CD14-positive monocyte (primary cell): ENCODE data around the gene SH3BGRL2. TPM values are rescaled to one million over a fixed set of nuclear protein-coding genes. Genes with fewer than 3 reads are reported as not detected.

ENCODE experiments used
- DNase-seq, 3 donors: peaks; one replicate each; pipeline ENCODE4 v3.0.0-alpha.2; 2011 to 2022
- H2AFZ ChIP-seq: 2 replicates; pipeline ENCODE4 v1.6.0; 2012; ENCODE audit warnings: mild to moderate bottlenecking, low read depth, low read length, inconsistent platforms; ENCODE audit not compliant: insufficient read depth, poor library complexity, severe bottlenecking
- H3K27ac ChIP-seq, 2 donors: 1 replicate in 1 of 2; 2 replicates in 1 of 2; pipeline ENCODE4 v1.5.1; 2012 to 2013; ENCODE audit warnings: low read length in 2 of 2, control low read depth in 1 of 2, inconsistent platforms in 1 of 2, low read depth in 1 of 2, mild to moderate bottlenecking in 1 of 2
- H3K27me3 ChIP-seq, 2 donors: one replicate each; pipeline versions ENCODE4 v1.6.0 to v1.6.1; 2011 to 2013; ENCODE audit warnings: low read length in 2 of 2; ENCODE audit not compliant: control insufficient read depth in 2 of 2, insufficient read depth in 2 of 2
- H3K36me3 ChIP-seq, 2 donors: replicated peaks in 1 of 2; 1 replicate in 1 of 2; 2 replicates in 1 of 2; pipeline versions ENCODE4 v1.5.1 to v1.6.1; 2012 to 2013; ENCODE audit warnings: low read length in 2 of 2, control low read depth in 1 of 2, inconsistent platforms in 1 of 2, mild to moderate bottlenecking in 1 of 2; ENCODE audit not compliant: insufficient read depth in 2 of 2, control insufficient read depth in 1 of 2
- H3K4me1 ChIP-seq, 2 donors: 1 replicate in 1 of 2; 2 replicates in 1 of 2; pipeline versions ENCODE4 v1.5.1 to v1.6.1; 2012 to 2013; ENCODE audit warnings: low read length in 2 of 2, control low read depth in 1 of 2, inconsistent platforms in 1 of 2, mild to moderate bottlenecking in 1 of 2, moderate library complexity in 1 of 2; ENCODE audit not compliant: insufficient read depth in 2 of 2, control insufficient read depth in 1 of 2
- H3K4me2 ChIP-seq: replicated peaks from 2 replicates; pipeline ENCODE3; 2012; ENCODE audit warnings: low read length, moderate library complexity, mild to moderate bottlenecking; ENCODE audit not compliant: poor library complexity, severe bottlenecking; ENCODE audit errors: extremely low read depth
- H3K4me3 ChIP-seq, 3 experiments: fragments of 200-600 bp in 1 of 3; sonication (generic) in 1 of 3; replicated peaks in 1 of 3; 1 replicate in 2 of 3; 2 replicates in 1 of 3; pipeline ENCODE4 v1.5.1; 2011 to 2013; ENCODE audit warnings: low read length in 3 of 3, mild to moderate bottlenecking in 3 of 3, control low read depth in 2 of 3, low read depth in 2 of 3, inconsistent platforms in 1 of 3, moderate library complexity in 1 of 3
- H3K79me2 ChIP-seq: 2 replicates; pipeline ENCODE4 v1.6.0; 2012; ENCODE audit warnings: mild to moderate bottlenecking, control low read depth, inconsistent platforms, low read length, moderate library complexity; ENCODE audit not compliant: insufficient read depth
- H3K9ac ChIP-seq: 2 replicates; pipeline ENCODE4 v1.6.0; 2017; ENCODE audit warnings: low read length, mild to moderate bottlenecking; ENCODE audit not compliant: insufficient read depth, poor library complexity, severe bottlenecking
- H3K9me3 ChIP-seq, 2 donors: replicated peaks in 1 of 2; 1 replicate in 1 of 2; 2 replicates in 1 of 2; pipeline versions ENCODE4 v1.5.1 to v1.6.1; 2012 to 2013; ENCODE audit warnings: low read length in 2 of 2, control low read depth in 1 of 2; ENCODE audit not compliant: control insufficient read depth in 1 of 2, insufficient read depth in 1 of 2
- H4K20me1 ChIP-seq: 2 replicates; pipeline ENCODE4 v1.6.0; 2012; ENCODE audit warnings: mild to moderate bottlenecking, low read length, control low read depth, moderate library complexity; ENCODE audit not compliant: insufficient read depth
- H3K27ac Mint-ChIP-seq, 7 donors: one replicate each; pipeline ENCODE4 v1.8.0; 2020; ENCODE audit warnings: mild to moderate bottlenecking in 7 of 7, mixed read lengths in 7 of 7, moderate library complexity in 6 of 7, inconsistent platforms in 2 of 7
- H3K27me3 Mint-ChIP-seq, 3 donors: one replicate each; pipeline ENCODE4 v1.8.0; 2021 to 2022; ENCODE audit warnings: low read depth in 3 of 3, mild to moderate bottlenecking in 3 of 3, mixed read lengths in 3 of 3, moderate library complexity in 3 of 3, inconsistent platforms in 1 of 3
- H3K36me3 Mint-ChIP-seq, 2 donors: one replicate each; pipeline ENCODE4 v1.8.0; 2020; ENCODE audit warnings: mixed read lengths in 2 of 2, inconsistent platforms in 1 of 2, mild to moderate bottlenecking in 1 of 2
- H3K4me1 Mint-ChIP-seq: one replicate; pipeline ENCODE4 v1.8.0; 2020; ENCODE audit warnings: mild to moderate bottlenecking, mixed read lengths
- H3K4me3 Mint-ChIP-seq, 2 donors: one replicate each; pipeline ENCODE4 v1.8.0; 2020; ENCODE audit warnings: mild to moderate bottlenecking in 2 of 2, mixed read lengths in 2 of 2, moderate library complexity in 1 of 2
- H3K9me3 Mint-ChIP-seq, 7 donors: one replicate each; pipeline ENCODE4 v1.8.0; 2020 to 2022; ENCODE audit warnings: mixed read lengths in 7 of 7, mild to moderate bottlenecking in 6 of 7, moderate library complexity in 6 of 7, inconsistent platforms in 2 of 7
- CTCF ChIP-seq: fragments of 200-600 bp; IDR thresholded peaks from one replicate; pipeline ENCODE4 v1.8.0; 2022; ENCODE audit warnings: antibody characterized with exemption, mild to moderate bottlenecking
- WGBS: methylation state at CpG from one replicate; pipeline ENCODE4 v1.1.5; 2013; ENCODE audit warnings: missing lambda C conversion rate; ENCODE audit not compliant: insufficient coverage; 5-methylcytosine and 5-hydroxymethylcytosine counted together
- intact Hi-C, 2 donors: fragments of 100-400 bp; cut with micrococcal nuclease; formaldehyde crosslinking; loops; one replicate each; pipeline versions ENCODE4 v1.15.0 to v1.15.1; 2023
- polyA plus RNA-seq, 3 donors: library from polyadenylated mRNA; depleted of rRNA in 1 of 3; unstranded in 2 of 3; stranded (reverse) in 1 of 3; fragments of 300-500 nt in 2 of 3; fragments of >200 nt in 1 of 3; fragmentation: Illumina TruSeq in 2 of 3; gene quantifications; 1 replicate in 2 of 3; 2 replicates in 1 of 3; pipeline ENCODE4 v1.2.3, GENCODE V29; 2012 to 2021

The SH3BGRL2 gene
- polyA plus RNA-seq, 3 donors: 0.03 to 0.30 (median 0.28) TPM

- Histone ChIP-seq H3K27me3 (no peaks in the 10 kb centered on the region), H3K4me1 (no peaks in the 10 kb centered on the region), H3K9me3 (no peaks in the 10 kb centered on the region), H3K9ac (no peak overlapping the region), H3K79me2 (no peaks in the 10 kb centered on the region), H3K4me2 (no peak overlapping the region), H3K27ac (no peak overlapping the region), H4K20me1 (no peaks in the 10 kb centered on the region), H3K36me3 (no peaks in the 10 kb centered on the region), H3K4me3 (no peak overlapping the region), H2AFZ (no peak overlapping the region)
- no peak overlapping the region for H3K4me3 Mint-ChIP-seq
- H3K36me3 Mint-ChIP-seq: no peaks in the 10 kb centered on the region
- intact Hi-C loops: no loop called here
- H3K9me3 Mint-ChIP-seq: peaks cover 0 to 2% (median 0%) of the 10 kb centered on the region in 7 donors
- no peaks in the 10 kb centered on the region for H3K4me1 Mint-ChIP-seq
- H3K27ac Mint-ChIP-seq: no peak overlapping the region
- no peaks in the 10 kb centered on the region for H3K27me3 Mint-ChIP-seq
- no peak for DNase-seq
- WGBS: no CpG with 5 or more reads among the region's 2 CpGs
- no peak for TF ChIP-seq CTCF
Observed at GRCh38 chr6:79621579-79621978, 9.6 kb upstream of the SH3BGRL2 start.

GRCh38 chr6:79622364-79622763 lies 8.8 kb upstream of the SH3BGRL2 start:
- TF ChIP-seq CTCF: no peak
- peaks cover 0 to 2% (median 0%) of the 10 kb centered on the region in 7 donors for H3K9me3 Mint-ChIP-seq
- Histone ChIP-seq H3K9me3 (no peaks in the 10 kb centered on the region), H3K27ac (no peak overlapping the region), H3K79me2 (no peaks in the 10 kb centered on the region), H2AFZ (no peak overlapping the region), H3K36me3 (no peaks in the 10 kb centered on the region), H3K9ac (no peak overlapping the region), H3K27me3 (no peaks in the 10 kb centered on the region), H3K4me3 (no peak overlapping the region), H4K20me1 (no peaks in the 10 kb centered on the region), H3K4me2 (no peak overlapping the region), H3K4me1 (no peaks in the 10 kb centered on the region)
- H3K36me3 Mint-ChIP-seq: no peaks in the 10 kb centered on the region
- H3K27ac Mint-ChIP-seq: no peak overlapping the region
- no peak overlapping the region for H3K4me3 Mint-ChIP-seq
- WGBS: 71% methylated on average over 1 of the region's 1 CpG
- no peak for DNase-seq
- H3K27me3 Mint-ChIP-seq: no peaks in the 10 kb centered on the region
- intact Hi-C loops: no loop called here
- no peaks in the 10 kb centered on the region for H3K4me1 Mint-ChIP-seq
